AG04449 (cell line): ENCODE data around the gene KIAA1958.
A peak's percentile ranks its signal among the peaks of the same experiment; 100 is the strongest.

ENCODE experiments used
- CTCF ChIA-PET: fragments of 350-600 bp; formaldehyde crosslinking; extraction: SDS; loops from one replicate; lab custom pipeline; 2021; ENCODE audit warnings: antibody characterized with exemption; lab: Yijun Ruan, JAX
- POLR2A ChIA-PET: fragments of 400-600, 350-600 bp; formaldehyde crosslinking; extraction: SDS; loops from one replicate; lab custom pipeline; 2020; ENCODE audit warnings: antibody characterized with exemption, inconsistent platforms; lab: Yijun Ruan, JAX
- DNase-seq: peaks from one replicate; pipeline ENCODE4 v3.0.0-alpha.2; 2010; ENCODE audit warnings: low read depth, low spot score
- H3K4me3 ChIP-seq: 2 replicates; pipeline ENCODE4 v1.5.1; 2011; ENCODE audit warnings: low read depth, mild to moderate bottlenecking, control low read depth, low read length
- CTCF ChIP-seq: IDR thresholded peaks from one replicate; pipeline ENCODE4 v1.5.1; 2011; ENCODE audit warnings: mild to moderate bottlenecking, moderate library complexity, low read length, control low read depth, inconsistent platforms; ENCODE audit not compliant: insufficient read depth; ENCODE audit errors: missing control alignments

The KIAA1958 gene

GRCh38 chr9:112569186-112569585 is 82.6 kb downstream of the KIAA1958 start:
- CTCF ChIA-PET, result no interaction called here
- H3K4me3 ChIP-seq, result no peak overlapping the region
- TF ChIP-seq CTCF, result no peak
- peak; percentile 97 for DNase-seq
- POLR2A ChIA-PET, result interaction anchor here (0.6 to 1.7 kb wide), 3 partner anchors 13 to 41 kb away, joined by 3 to 4 read pairs (median 3); no protein-coding TSS in a partner anchor

GRCh38 chr9:112570671-112571167 is 84.1 kb downstream of the KIAA1958 start:
- TF ChIP-seq CTCF, result no peak
- no peak overlapping the region for H3K4me3 ChIP-seq
- POLR2A ChIA-PET, result no interaction called here
- CTCF ChIA-PET, result interaction anchor here (1.1 kb wide), 1 partner anchor 10 kb away, joined by 3 read pairs; no protein-coding TSS in a partner anchor
- no peak for DNase-seq

- no peak for DNase-seq
- CTCF ChIA-PET, result no interaction called here
- POLR2A ChIA-PET, result no interaction called here
- TF ChIP-seq CTCF, result no peak
- no peak overlapping the region for H3K4me3 ChIP-seq
Measured at GRCh38 chr9:112571624-112572355, 85.2 kb downstream of the KIAA1958 start.

- no peak for DNase-seq
- ChIA-PET CTCF (no interaction called here), POLR2A (no interaction called here)
- no peak overlapping the region for H3K4me3 ChIP-seq
- TF ChIP-seq CTCF, result no peak
Measured at GRCh38 chr9:112572416-112572815, 85.8 kb downstream of the KIAA1958 start.

GRCh38 chr9:112574008-112574407 is 87.4 kb downstream of the KIAA1958 start:
- no peak overlapping the region for H3K4me3 ChIP-seq
- ChIA-PET CTCF (interaction anchor here (1.3 kb wide), 1 partner anchor 13 kb away, joined by 4 read pairs; no protein-coding TSS in a partner anchor), POLR2A (no interaction called here)

GRCh38 chr9:112575107-112575506 is 88.5 kb downstream of the KIAA1958 start:
- DNase-seq, result no peak
- TF ChIP-seq CTCF, result no peak
- POLR2A ChIA-PET, result no interaction called here
- CTCF ChIA-PET, result no interaction called here
- no peak overlapping the region for H3K4me3 ChIP-seq

More at GRCh38 chr9:112574008-112574407, 87.4 kb downstream of the KIAA1958 start:
- no peak for TF ChIP-seq CTCF
- DNase-seq, result no peak
